Activated CD4-positive, alpha-beta memory T cell treated with anti-CD3 and anti-CD28 coated beads for 36 hours (primary cell): ENCODE data around the gene PARN. TPM values are rescaled to one million over a fixed set of nuclear protein-coding genes. Genes with fewer than 3 reads are reported as not detected.

ENCODE experiments used
- CTCF ChIA-PET: fragments of 350-600 bp; sonication (Branson Sonifier 250); formaldehyde crosslinking; loops from one replicate; lab custom pipeline; 2021; ENCODE audit warnings: antibody characterized with exemption, inconsistent platforms; lab: Charles Lee
- POLR2A ChIA-PET: fragments of 350-600 bp; sonication (Branson Sonifier 250); formaldehyde crosslinking; loops from one replicate; lab custom pipeline; 2021; ENCODE audit warnings: antibody characterized with exemption; lab: Charles Lee
- DNase-seq: peaks from one replicate; pipeline ENCODE4 v3.0.0-alpha.2; 2020
- H3K27ac Mint-ChIP-seq: one replicate; pipeline ENCODE4 v1.8.0; 2021; ENCODE audit warnings: mixed read lengths
- H3K27me3 Mint-ChIP-seq: one replicate; pipeline ENCODE4 v1.8.0; 2021; ENCODE audit warnings: mixed read lengths
- H3K36me3 Mint-ChIP-seq: one replicate; pipeline ENCODE4 v1.8.0; 2021; ENCODE audit warnings: mixed read lengths
- H3K4me1 Mint-ChIP-seq: one replicate; pipeline ENCODE4 v1.8.0; 2021; ENCODE audit warnings: low read depth, mixed read lengths
- H3K4me3 Mint-ChIP-seq: one replicate; pipeline ENCODE4 v1.8.0; 2021; ENCODE audit warnings: mild to moderate bottlenecking, mixed read lengths
- H3K9me3 Mint-ChIP-seq: one replicate; pipeline ENCODE4 v1.8.0; 2021; ENCODE audit warnings: mixed read lengths
- intact Hi-C: fragments of 100-400 bp; cut with micrococcal nuclease; formaldehyde crosslinking; loops from one replicate; pipeline ENCODE4 v1.15.1; 2023
- total RNA-seq, 2 experiments: library from RNA; stranded (reverse); gene quantifications; one replicate each; pipeline ENCODE4 v1.2.3, GENCODE V29; 2021

PARN gene
- total RNA-seq, 2 experiments from 2014 or later: 43.4 to 44.2 TPM

DNA sequence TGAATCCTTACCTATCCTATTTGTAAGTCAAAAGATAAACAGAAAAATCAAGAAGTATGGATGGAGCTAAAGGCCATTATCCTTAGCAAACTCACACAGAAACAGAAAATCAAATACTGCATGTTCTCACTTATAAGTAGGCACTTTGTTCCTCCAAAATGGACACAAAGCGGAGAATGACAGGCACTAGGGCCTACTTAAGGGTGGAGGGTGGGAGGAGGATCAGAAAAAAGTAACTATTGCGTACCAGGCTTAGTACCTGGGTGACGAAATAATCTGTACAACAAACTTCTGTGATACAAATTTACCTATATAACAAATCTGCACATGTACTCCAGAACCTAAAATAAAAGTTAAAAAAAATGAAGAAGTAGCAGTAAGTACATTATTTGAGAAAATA lies 164.3 kb downstream of the PARN start:
- Mint-ChIP-seq H3K36me3 (peaks cover 41% of the 10 kb centered on the region), H3K27ac (no peak overlapping the region), H3K4me1 (no peaks in the 10 kb centered on the region), H3K27me3 (no peaks in the 10 kb centered on the region), H3K4me3 (no peak overlapping the region), H3K9me3 (peaks cover 15% of the 10 kb centered on the region)
- intact Hi-C loops: no loop called here
- ChIA-PET POLR2A (no interaction called here), CTCF (no interaction called here)
- DNase-seq: no peak

- no peaks in the 10 kb centered on the region for H3K27me3 Mint-ChIP-seq
- no peaks in the 10 kb centered on the region for H3K4me1 Mint-ChIP-seq
- intact Hi-C loops: no loop called here
- POLR2A ChIA-PET: no interaction called here
- no peak for DNase-seq
- H3K27ac Mint-ChIP-seq: no peak overlapping the region
- peaks cover 43% of the 10 kb centered on the region for H3K36me3 Mint-ChIP-seq
- H3K9me3 Mint-ChIP-seq: peaks cover 15% of the 10 kb centered on the region
- CTCF ChIA-PET: interaction anchor here (1.7 kb wide), 1 partner anchor 545 kb away, joined by 4 read pairs; the partner anchor contains the start of gene ERCC4
- no peak overlapping the region for H3K4me3 Mint-ChIP-seq
Observed at GRCh38 chr16:14464796-14465195, 165.3 kb downstream of the PARN start.

DNA sequence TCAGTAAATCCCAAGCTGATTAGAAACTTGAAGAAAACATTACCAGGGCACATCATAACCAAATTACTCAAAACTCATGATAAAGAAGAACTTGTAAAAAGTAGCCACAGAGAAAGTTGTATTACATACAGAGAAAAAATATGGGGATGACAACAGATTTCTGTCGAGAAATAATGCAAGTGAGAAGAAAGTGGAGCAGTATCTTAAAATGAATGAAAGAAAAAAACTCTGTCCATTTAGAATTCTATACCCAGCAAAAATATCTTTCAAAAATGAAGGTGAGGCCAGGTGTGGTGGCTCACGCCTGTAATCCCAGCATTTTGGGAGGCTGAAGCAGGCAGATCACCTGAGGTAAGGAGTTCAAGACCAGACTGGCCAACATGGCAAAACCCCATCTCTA lies 165.9 kb downstream of the PARN start:
- POLR2A ChIA-PET: no interaction called here
- no peak overlapping the region for H3K27ac Mint-ChIP-seq
- CTCF ChIA-PET: interaction anchor here (1.4 to 1.7 kb wide), 2 partner anchors 10 to 544 kb away, joined by 4 read pairs; partner anchors contain the start of gene ERCC4
- no peaks in the 10 kb centered on the region for H3K4me1 Mint-ChIP-seq
- H3K27me3 Mint-ChIP-seq: no peaks in the 10 kb centered on the region
- DNase-seq: no peak
- no peak overlapping the region for H3K4me3 Mint-ChIP-seq
- peaks cover 15% of the 10 kb centered on the region for H3K9me3 Mint-ChIP-seq
- H3K36me3 Mint-ChIP-seq: peaks cover 43% of the 10 kb centered on the region
- intact Hi-C loops: no loop called here

GRCh38 chr16:14462811-14463210 lies 167.2 kb downstream of the PARN start:
- H3K4me3 Mint-ChIP-seq: no peak overlapping the region
- POLR2A ChIA-PET: no interaction called here
- peaks cover 15% of the 10 kb centered on the region for H3K9me3 Mint-ChIP-seq
- no peak overlapping the region for H3K27ac Mint-ChIP-seq
- DNase-seq: no peak
- CTCF ChIA-PET: interaction anchor here (0.6 to 1.4 kb wide), 2 partner anchors 11 to 45 kb away, joined by 3 to 4 read pairs; no protein-coding TSS in a partner anchor
- H3K4me1 Mint-ChIP-seq: no peaks in the 10 kb centered on the region
- H3K27me3 Mint-ChIP-seq: no peaks in the 10 kb centered on the region
- intact Hi-C loops: no loop called here
- peaks cover 40% of the 10 kb centered on the region for H3K36me3 Mint-ChIP-seq

DNA sequence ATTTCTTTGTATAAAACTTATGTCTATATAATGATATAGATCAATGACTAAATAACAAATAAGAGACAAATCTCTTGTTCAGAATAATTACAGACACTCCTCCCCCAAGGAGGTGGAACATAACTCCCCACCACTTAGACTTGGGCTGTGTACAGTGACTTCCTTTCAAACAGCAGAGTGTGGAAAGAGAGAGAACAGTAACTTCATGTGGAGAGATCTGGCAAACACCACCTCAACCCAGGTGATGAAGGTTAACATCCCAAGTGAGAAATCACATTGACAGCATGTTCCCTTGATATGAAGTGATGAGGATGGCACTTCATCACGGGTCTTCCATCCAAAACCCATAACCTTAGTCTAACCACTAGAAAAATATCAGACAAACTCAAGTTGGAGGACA lies 169.3 kb downstream of the PARN start:
- no peak overlapping the region for H3K27ac Mint-ChIP-seq
- intact Hi-C loops: no loop called here
- no peak for DNase-seq
- H3K4me3 Mint-ChIP-seq: no peak overlapping the region
- CTCF ChIA-PET: no interaction called here
- H3K4me1 Mint-ChIP-seq: no peaks in the 10 kb centered on the region
- POLR2A ChIA-PET: no interaction called here
- H3K27me3 Mint-ChIP-seq: no peaks in the 10 kb centered on the region
- H3K36me3 Mint-ChIP-seq: peaks cover 35% of the 10 kb centered on the region
- H3K9me3 Mint-ChIP-seq: peaks cover 15% of the 10 kb centered on the region

DNA sequence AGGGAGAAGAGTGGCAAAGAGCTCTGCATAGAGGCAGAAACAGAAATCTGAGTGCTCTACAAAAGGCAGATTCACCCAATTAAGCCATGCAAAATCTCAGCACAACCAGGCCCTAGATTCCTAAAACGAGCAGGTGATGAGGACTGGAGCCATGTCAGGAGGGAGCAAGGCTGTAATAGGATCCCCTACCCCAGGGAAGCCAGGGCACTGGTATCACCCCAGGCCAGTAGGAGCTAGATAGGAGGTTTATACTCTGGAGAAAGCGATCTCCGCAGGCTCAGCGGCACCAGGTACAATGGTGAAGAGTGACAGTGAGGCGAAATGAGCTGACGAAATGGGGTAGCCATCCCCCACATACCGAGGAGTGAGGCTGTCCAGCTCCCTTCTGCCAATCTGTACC lies 171.5 kb downstream of the PARN start:
- intact Hi-C loops: no loop called here
- Mint-ChIP-seq H3K9me3 (peaks cover 3% of the 10 kb centered on the region), H3K4me3 (no peak overlapping the region), H3K4me1 (no peaks in the 10 kb centered on the region), H3K27ac (no peak overlapping the region), H3K36me3 (peaks cover 22% of the 10 kb centered on the region), H3K27me3 (no peaks in the 10 kb centered on the region)
- DNase-seq: no peak
- CTCF ChIA-PET: no interaction called here
- POLR2A ChIA-PET: no interaction called here

DNA sequence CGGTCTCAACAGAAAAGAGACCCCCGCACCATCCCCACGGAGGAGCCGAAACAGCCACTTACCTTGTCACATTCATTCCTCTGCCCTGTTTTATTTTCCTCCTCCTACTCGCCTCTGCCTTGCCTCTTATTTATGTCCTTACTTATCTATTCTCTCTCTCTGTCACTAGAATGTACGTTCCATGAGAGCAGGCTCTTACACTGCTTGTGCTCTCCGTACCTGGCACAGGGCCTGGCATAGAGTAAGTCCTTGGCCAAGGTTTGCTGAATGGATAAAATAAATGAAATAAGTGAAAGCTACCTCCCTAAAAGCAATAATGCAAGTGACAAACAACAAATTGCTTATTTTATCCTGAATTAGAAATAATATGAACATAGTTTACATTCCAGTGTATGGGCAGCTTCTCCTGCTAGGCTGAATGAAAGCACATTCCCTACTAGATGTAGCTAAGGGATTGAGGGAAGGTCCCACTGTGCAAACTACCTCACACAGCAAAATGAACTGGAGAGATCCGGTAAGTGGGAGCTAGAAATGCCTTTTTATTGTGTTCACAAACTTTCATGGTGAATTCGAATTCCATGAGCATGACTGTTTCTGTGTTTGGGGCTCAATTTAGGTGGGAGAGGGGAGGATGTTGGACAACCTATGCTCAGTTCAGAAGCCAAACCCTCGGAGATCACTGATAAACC lies 173.1 kb downstream of the PARN start:
- no peaks in the 10 kb centered on the region for H3K27me3 Mint-ChIP-seq
- CTCF ChIA-PET: no interaction called here
- POLR2A ChIA-PET: no interaction called here

GRCh38 chr16:14455573-14455972 lies 174.5 kb downstream of the PARN start:
- H3K4me1 Mint-ChIP-seq: no peaks in the 10 kb centered on the region
- no peak for DNase-seq
- ChIA-PET POLR2A (no interaction called here), CTCF (no interaction called here)
- no peaks in the 10 kb centered on the region for H3K27me3 Mint-ChIP-seq
- H3K36me3 Mint-ChIP-seq: peaks cover 3% of the 10 kb centered on the region
- intact Hi-C loops: no loop called here
- no peak overlapping the region for H3K4me3 Mint-ChIP-seq
- no peak overlapping the region for H3K27ac Mint-ChIP-seq
- no peaks in the 10 kb centered on the region for H3K9me3 Mint-ChIP-seq

More for the DNA sequence above, 173.1 kb downstream of the PARN start:
- Mint-ChIP-seq H3K27ac (no peak overlapping the region), H3K4me1 (no peaks in the 10 kb centered on the region), H3K36me3 (peaks cover 16% of the 10 kb centered on the region), H3K9me3 (no peaks in the 10 kb centered on the region), H3K4me3 (no peak overlapping the region)
- DNase-seq: no peak
- intact Hi-C loops: no loop called here

DNA sequence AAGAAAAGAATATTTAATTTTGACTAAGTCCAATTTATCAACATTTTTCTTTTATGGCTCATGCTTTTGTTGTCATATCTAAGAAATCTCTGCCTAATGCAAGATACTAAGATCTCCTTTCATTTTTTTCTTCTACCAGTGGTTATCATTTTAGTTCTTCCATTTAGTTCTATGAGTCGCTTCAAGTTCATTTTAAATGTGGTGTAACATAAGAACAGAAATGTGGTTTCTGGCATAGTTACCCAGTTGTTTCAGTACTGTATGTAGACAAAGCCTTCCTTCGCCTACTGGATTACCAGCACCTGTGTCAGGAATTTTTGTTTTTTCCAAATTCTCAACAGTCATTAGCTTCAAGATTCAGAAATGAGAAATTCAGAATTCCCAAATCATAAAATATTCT lies 175.7 kb downstream of the PARN start:
- H3K4me1 Mint-ChIP-seq: no peaks in the 10 kb centered on the region
- no peaks in the 10 kb centered on the region for H3K27me3 Mint-ChIP-seq
- H3K9me3 Mint-ChIP-seq: no peaks in the 10 kb centered on the region
- ChIA-PET CTCF (no interaction called here), POLR2A (no interaction called here)
- peaks cover 3% of the 10 kb centered on the region for H3K36me3 Mint-ChIP-seq
- H3K4me3 Mint-ChIP-seq: no peak overlapping the region
- intact Hi-C loops: no loop called here
- no peak overlapping the region for H3K27ac Mint-ChIP-seq
- no peak for DNase-seq

- no peaks in the 10 kb centered on the region for H3K4me1 Mint-ChIP-seq
- intact Hi-C loops: no loop called here
- ChIA-PET POLR2A (no interaction called here), CTCF (no interaction called here)
- H3K27me3 Mint-ChIP-seq: no peaks in the 10 kb centered on the region
- H3K27ac Mint-ChIP-seq: no peak overlapping the region
- H3K4me3 Mint-ChIP-seq: no peak overlapping the region
- H3K36me3 Mint-ChIP-seq: no peaks in the 10 kb centered on the region
- DNase-seq: no peak
- H3K9me3 Mint-ChIP-seq: no peaks in the 10 kb centered on the region
Observed at GRCh38 chr16:14452066-14452465, 178.0 kb downstream of the PARN start.

- peaks cover 2% of the 10 kb centered on the region for H3K36me3 Mint-ChIP-seq
- H3K4me3 Mint-ChIP-seq: no peak overlapping the region
- ChIA-PET POLR2A (no interaction called here), CTCF (no interaction called here)
- no peaks in the 10 kb centered on the region for H3K4me1 Mint-ChIP-seq
- intact Hi-C loops: no loop called here
- DNase-seq: no peak
- no peak overlapping the region for H3K27ac Mint-ChIP-seq
- no peaks in the 10 kb centered on the region for H3K9me3 Mint-ChIP-seq
- no peaks in the 10 kb centered on the region for H3K27me3 Mint-ChIP-seq
Observed at GRCh38 chr16:14450846-14451245, 179.2 kb downstream of the PARN start.

GRCh38 chr16:14449790-14450480 lies 180.1 kb downstream of the PARN start:
- POLR2A ChIA-PET: no interaction called here
- intact Hi-C loops: no loop called here

DNA sequence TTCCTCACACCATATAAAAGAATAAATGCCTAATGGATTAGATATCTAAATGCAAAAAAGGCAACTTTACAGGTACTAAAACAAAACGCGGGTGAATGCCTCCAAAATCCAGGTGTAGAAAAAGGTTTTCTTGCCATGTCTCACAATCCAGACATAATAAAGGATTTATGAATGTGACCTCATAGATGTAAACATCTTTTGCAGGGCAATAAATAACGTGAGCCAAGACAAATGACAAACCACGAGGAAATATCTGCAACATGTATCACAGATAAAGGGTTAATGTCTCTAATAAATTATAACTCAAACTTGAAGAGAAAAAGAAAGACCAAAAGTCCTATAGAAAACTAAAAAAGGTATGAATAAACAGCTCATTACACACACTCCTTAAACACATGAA lies 180.7 kb downstream of the PARN start:
- intact Hi-C loops: no loop called here
- CTCF ChIA-PET: no interaction called here
- H3K4me1 Mint-ChIP-seq: no peaks in the 10 kb centered on the region
- no peaks in the 10 kb centered on the region for H3K9me3 Mint-ChIP-seq
- H3K36me3 Mint-ChIP-seq: peaks cover 7% of the 10 kb centered on the region
- POLR2A ChIA-PET: no interaction called here
- H3K27me3 Mint-ChIP-seq: no peaks in the 10 kb centered on the region
- no peak for DNase-seq
- no peak overlapping the region for H3K4me3 Mint-ChIP-seq
- no peak overlapping the region for H3K27ac Mint-ChIP-seq

More at GRCh38 chr16:14449790-14450480, 180.1 kb downstream of the PARN start:
- Mint-ChIP-seq H3K27me3 (no peaks in the 10 kb centered on the region), H3K36me3 (peaks cover 7% of the 10 kb centered on the region), H3K4me3 (no peak overlapping the region), H3K4me1 (no peaks in the 10 kb centered on the region), H3K9me3 (no peaks in the 10 kb centered on the region), H3K27ac (no peak overlapping the region)
- DNase-seq: no peak
- CTCF ChIA-PET: no interaction called here
